Pancreas (tissue), 10 donors: ENCODE results near the gene NEK11. TPM values are rescaled to one million over a fixed set of nuclear protein-coding genes. Genes with fewer than 3 reads are reported as not detected.

Experiments used
- ATAC-seq, 4 donors: fragments of 200-7000 bp; cut with Tn5 transposase; one replicate each; pipeline versions ENCODE4 v1.8.0 to v1.9.1; 2020; ENCODE audit warnings: mild to moderate bottlenecking in 4 of 4, moderate library complexity in 4 of 4
- DNase-seq, 6 donors: peaks; one replicate each; pipeline ENCODE4 v3.0.0-alpha.2; 2020
- FAIRE-seq: peaks from 2 replicates; lab custom pipeline; 2012; peaks lifted over from hg19 to GRCh38; lab: Jason Lieb, UNC
- H3K27ac ChIP-seq, 4 donors: fragments of 200-600 bp; sonication (generic); 1 replicate in 3 of 4; 2 replicates in 1 of 4; pipeline versions ENCODE4 v1.5.0 to v1.8.0; 2020
- H3K27me3 ChIP-seq, 4 donors: fragments of 200-600 bp; one replicate each; pipeline ENCODE4 v1.8.0; 2021
- H3K36me3 ChIP-seq, 3 donors: fragments of 200-600 bp; sonication (generic) in 1 of 3; one replicate each; pipeline versions ENCODE4 v1.5.0 to v1.8.0; 2020 to 2021
- H3K4me1 ChIP-seq, 3 donors: fragments of 200-600 bp; one replicate each; pipeline ENCODE4 v1.8.0; 2021
- H3K4me3 ChIP-seq, 4 donors: fragments of 200-600 bp; sonication (generic) in 2 of 4; one replicate each; pipeline versions ENCODE4 v1.5.0 to v1.8.0; 2020 to 2021
- H3K9me3 ChIP-seq, 4 donors: fragments of 200-600 bp; one replicate each; pipeline ENCODE4 v1.8.0; 2021
- CTCF ChIP-seq, 4 donors: fragments of 200-600 bp; sonication (generic) in 3 of 4; IDR thresholded peaks; one replicate each; pipeline versions ENCODE4 v1.5.0 to v1.8.0; 2021; ENCODE audit warnings: antibody characterized with exemption in 4 of 4
- WGBS, 2 donors: extraction: QIAGEN DNeasy Blood & Tissue Kit; methylation state at CpG; one replicate each; pipeline ENCODE4 v1.1.7; 2013; 5-methylcytosine and 5-hydroxymethylcytosine counted together
- intact Hi-C, 3 donors: fragments of 100-400 bp; cut with DNase I; formaldehyde crosslinking; loops; one replicate each; pipeline versions ENCODE4 v1.11.1 to v1.14.2; 2022
- polyA plus RNA-seq, 2 donors: library from polyadenylated mRNA; stranded (reverse); fragments of 200-250 nt; gene quantifications; one replicate each; pipeline ENCODE4 v1.2.3, GENCODE V29; 2013
- total RNA-seq, 6 donors: library from RNA; stranded (reverse); fragmentation: NEBNext Ultra II Directional in 4 of 6; extraction: Animal tissue kit (Norgen Biotek cat#: 25700) in 4 of 6; gene quantifications; one replicate each; pipeline versions ENCODE4 v1.2.1 to v1.2.4, GENCODE V29; 2021 to 2023
- donor health status: healthy with polysubstance abuse.
- donor health status: DM: no; HTN: no; CAD: no; lungs with moderate emphysema.
- donor health status: DM: no; HTN: no; CAD: no.
- donor health status: control.
- donor health status: control.
- donor health status: Bipolar disorder and iron deficiency.
- donor health status: DM: yes; HTN: yes; CAD: no.
- donor health status: DM: no; HTN: no; CAD: no.
- donor health status: DM: no; HTN: no; CAD: no.
- donor health status: DM: yes; HTN: yes; CAD: no.

Gene NEK11
- total and polyA plus RNA-seq, 8 donors = 2.1 to 7.2 (median 3.3) TPM

GRCh38 chr3:131178710-131179375 lies 152.2 kb downstream of the NEK11 start:
- FAIRE-seq = no peak
- H3K9me3 ChIP-seq = no peaks in the 10 kb centered on the region
- ATAC-seq = no peak
- WGBS, 2 donors = 79 to 89% methylated on average over 6 of the region's 6 CpGs
- H3K4me3 ChIP-seq = no peak overlapping the region
- intact Hi-C loops = no loop called here
- no peak for TF ChIP-seq CTCF (IDR thresholded peaks at IDR 0.05)
- no peak for DNase-seq
- no peaks in the 10 kb centered on the region for H3K27me3 ChIP-seq
- no peaks in the 10 kb centered on the region for H3K4me1 ChIP-seq
- no peaks in the 10 kb centered on the region for H3K36me3 ChIP-seq
- H3K27ac ChIP-seq = no peak overlapping the region

GRCh38 chr3:131192701-131193100 lies 166.0 kb downstream of the NEK11 start:
- Histone ChIP-seq H3K4me3 (no peak overlapping the region), H3K36me3 (no peaks in the 10 kb centered on the region), H3K4me1 (no peaks in the 10 kb centered on the region), H3K27me3 (no peaks in the 10 kb centered on the region), H3K9me3 (no peaks in the 10 kb centered on the region), H3K27ac (no peak overlapping the region)
- 73 to 87% methylated on average over 4 of the region's 4 CpGs for WGBS, 2 donors
- no peak for ATAC-seq
- no peak for TF ChIP-seq CTCF (IDR thresholded peaks at IDR 0.05)
- no peak for DNase-seq
- intact Hi-C loops = no loop called here
- no peak for FAIRE-seq

GRCh38 chr3:131193641-131194238 lies 167.1 kb downstream of the NEK11 start:
- no peaks in the 10 kb centered on the region for H3K4me1 ChIP-seq
- no peak for TF ChIP-seq CTCF (IDR thresholded peaks at IDR 0.05)
- intact Hi-C loops = no loop called here
- H3K4me3 ChIP-seq = no peak overlapping the region
- 14 to 15% methylated on average over 1 of the region's 1 CpG for WGBS, 2 donors
- H3K27me3 ChIP-seq = no peaks in the 10 kb centered on the region
- no peak overlapping the region for H3K27ac ChIP-seq
- ATAC-seq (no peak), DNase-seq (no peak), FAIRE-seq (no peak)
- no peaks in the 10 kb centered on the region for H3K36me3 ChIP-seq
- no peaks in the 10 kb centered on the region for H3K9me3 ChIP-seq

- 85 to 89% methylated on average over 4 of the region's 4 CpGs for WGBS, 2 donors
- H3K36me3 ChIP-seq = no peaks in the 10 kb centered on the region
- no peaks in the 10 kb centered on the region for H3K27me3 ChIP-seq
- H3K9me3 ChIP-seq = no peaks in the 10 kb centered on the region
- ATAC-seq (no peak), DNase-seq (no peak), FAIRE-seq (no peak)
- H3K27ac ChIP-seq = no peak overlapping the region
- no peak for TF ChIP-seq CTCF (IDR thresholded peaks at IDR 0.05)
- intact Hi-C loops = no loop called here
- no peak overlapping the region for H3K4me3 ChIP-seq
- H3K4me1 ChIP-seq = no peaks in the 10 kb centered on the region
Measured at GRCh38 chr3:131194816-131195215, 168.1 kb downstream of the NEK11 start.

- WGBS, 2 donors = 85 to 89% methylated on average over 4 of the region's 4 CpGs
- no peaks in the 10 kb centered on the region for H3K9me3 ChIP-seq
- H3K27ac ChIP-seq = no peak overlapping the region
- H3K27me3 ChIP-seq = no peaks in the 10 kb centered on the region
- no peak for TF ChIP-seq CTCF (IDR thresholded peaks at IDR 0.05)
- ATAC-seq (no peak), FAIRE-seq (no peak), DNase-seq (no peak)
- H3K4me3 ChIP-seq = no peak overlapping the region
- no peaks in the 10 kb centered on the region for H3K36me3 ChIP-seq
- intact Hi-C loops = no loop called here
- H3K4me1 ChIP-seq = no peaks in the 10 kb centered on the region
Measured at GRCh38 chr3:131200636-131201199, 174.0 kb downstream of the NEK11 start.
